Measurements from ENCODE around the gene DDOST.
"Not testable (repeated sequence)": the region's sequence is repeated elsewhere in the genome, so short reads cannot be mapped to it uniquely, and the experiment has no call there.

DDOST gene

DNA sequence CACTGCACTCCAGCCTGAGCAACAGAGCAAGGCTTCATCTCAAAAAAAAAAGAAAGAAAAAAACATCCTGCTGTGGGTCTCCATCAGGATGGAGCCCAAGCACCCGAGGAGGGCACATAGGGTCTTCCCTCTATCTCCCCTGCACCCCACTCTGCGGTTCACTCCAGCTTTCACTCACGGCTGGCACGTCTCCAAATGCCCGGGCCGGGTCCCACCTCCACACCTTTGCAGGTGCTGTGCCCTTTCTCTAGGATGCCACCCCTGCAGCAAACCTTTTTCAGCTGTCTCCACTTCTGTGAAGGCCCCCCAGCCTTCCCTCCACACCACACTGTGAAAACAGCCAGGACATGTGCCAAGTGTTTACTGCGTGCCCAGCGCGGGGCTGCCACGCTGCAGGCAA is 22.4 kb upstream of the DDOST start:
- DNase-seq = no peak
- Mint-ChIP-seq H3K27me3 (ENCODE audit: low read depth, poor library complexity) (peaks cover 6% of the 10 kb centered on the region), H3K9me3 (no peaks in the 10 kb centered on the region), H3K4me1 (peaks cover 26% of the 10 kb centered on the region), H3K4me3 (no peak overlapping the region), H3K27ac (no peak overlapping the region), H3K36me3 (ENCODE audit: low read depth) (peaks cover 5% of the 10 kb centered on the region)
- TF ChIP-seq, protein P1, sequence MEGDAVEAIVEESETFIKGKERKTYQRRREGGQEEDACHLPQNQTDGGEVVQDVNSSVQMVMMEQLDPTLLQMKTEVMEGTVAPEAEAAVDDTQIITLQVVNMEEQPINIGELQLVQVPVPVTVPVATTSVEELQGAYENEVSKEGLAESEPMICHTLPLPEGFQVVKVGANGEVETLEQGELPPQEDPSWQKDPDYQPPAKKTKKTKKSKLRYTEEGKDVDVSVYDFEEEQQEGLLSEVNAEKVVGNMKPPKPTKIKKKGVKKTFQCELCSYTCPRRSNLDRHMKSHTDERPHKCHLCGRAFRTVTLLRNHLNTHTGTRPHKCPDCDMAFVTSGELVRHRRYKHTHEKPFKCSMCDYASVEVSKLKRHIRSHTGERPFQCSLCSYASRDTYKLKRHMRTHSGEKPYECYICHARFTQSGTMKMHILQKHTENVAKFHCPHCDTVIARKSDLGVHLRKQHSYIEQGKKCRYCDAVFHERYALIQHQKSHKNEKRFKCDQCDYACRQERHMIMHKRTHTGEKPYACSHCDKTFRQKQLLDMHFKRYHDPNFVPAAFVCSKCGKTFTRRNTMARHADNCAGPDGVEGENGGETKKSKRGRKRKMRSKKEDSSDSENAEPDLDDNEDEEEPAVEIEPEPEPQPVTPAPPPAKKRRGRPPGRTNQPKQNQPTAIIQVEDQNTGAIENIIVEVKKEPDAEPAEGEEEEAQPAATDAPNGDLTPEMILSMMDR (IDR thresholded peaks at IDR 0.05) = no peak

DNA sequence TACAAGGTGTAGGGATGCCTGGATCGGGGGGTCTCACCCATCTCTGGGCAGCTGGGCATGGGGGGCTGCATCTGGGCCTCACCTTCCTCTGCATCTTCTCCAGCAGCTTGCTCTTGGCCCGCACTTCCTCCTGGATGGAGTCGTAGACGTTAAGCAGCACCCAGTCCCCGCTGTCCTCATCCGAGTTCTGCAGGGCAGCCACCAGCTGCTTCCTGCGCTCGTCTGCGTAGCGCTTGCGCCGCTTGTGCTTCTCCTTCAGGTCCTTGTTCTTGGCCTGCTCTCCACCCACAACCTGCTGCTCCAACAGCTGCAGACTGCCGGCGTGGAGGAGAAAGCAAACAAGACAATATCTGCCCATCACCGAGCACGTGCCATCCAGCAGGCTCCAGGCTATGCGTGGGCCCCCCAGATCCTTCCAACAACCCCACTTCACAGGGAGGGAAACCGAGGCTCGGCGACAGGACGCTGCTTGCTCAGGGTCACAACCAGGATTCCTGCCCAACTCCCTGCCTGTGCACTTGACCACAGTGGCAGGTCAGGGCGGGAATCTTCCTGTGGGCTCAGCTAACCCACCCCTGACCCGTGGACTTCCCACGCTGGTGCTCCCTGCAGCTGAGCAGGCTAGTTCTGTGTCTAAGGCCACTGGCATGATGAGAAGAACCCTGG is 21.5 kb upstream of the DDOST start:
- H3K27me3 Mint-ChIP-seq (ENCODE audit: low read depth, poor library complexity) = peaks cover 6% of the 10 kb centered on the region
- TF ChIP-seq, protein P1 (IDR thresholded peaks at IDR 0.05) = no peak
- no peaks in the 10 kb centered on the region for H3K9me3 Mint-ChIP-seq
- no peak overlapping the region for H3K4me3 Mint-ChIP-seq
- DNase-seq = no peak
- H3K27ac Mint-ChIP-seq = no peak overlapping the region
- peaks cover 9% of the 10 kb centered on the region for H3K36me3 Mint-ChIP-seq (ENCODE audit: low read depth)
- peaks cover 21% of the 10 kb centered on the region for H3K4me1 Mint-ChIP-seq

DNA sequence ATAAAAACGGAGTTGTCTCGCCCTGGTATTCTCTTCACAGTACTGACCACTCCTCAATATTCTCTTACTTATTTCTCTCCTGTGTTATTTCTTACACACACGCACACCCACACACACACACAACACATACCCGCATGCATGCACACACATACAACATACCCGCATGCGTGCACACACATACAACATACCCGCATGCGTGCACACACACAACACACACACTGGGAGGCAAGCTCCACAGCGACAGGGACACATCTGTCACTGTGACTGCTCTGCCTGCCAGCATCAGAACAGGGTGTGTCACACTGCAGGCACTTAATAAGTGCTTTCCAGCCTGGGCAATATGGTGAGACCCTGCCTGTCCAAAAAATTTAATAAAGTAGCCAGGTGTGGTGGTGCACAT is 20.8 kb upstream of the DDOST start:
- Mint-ChIP-seq H3K4me1 (peaks cover 19% of the 10 kb centered on the region), H3K4me3 (no peak overlapping the region), H3K27me3 (ENCODE audit: low read depth, poor library complexity) (peaks cover 6% of the 10 kb centered on the region), H3K9me3 (no peaks in the 10 kb centered on the region), H3K27ac (peak overlapping the region; percentile 70), H3K36me3 (ENCODE audit: low read depth) (peaks cover 11% of the 10 kb centered on the region)
- TF ChIP-seq, protein P1 (IDR thresholded peaks at IDR 0.05) = no peak
- no peak for DNase-seq

DNA sequence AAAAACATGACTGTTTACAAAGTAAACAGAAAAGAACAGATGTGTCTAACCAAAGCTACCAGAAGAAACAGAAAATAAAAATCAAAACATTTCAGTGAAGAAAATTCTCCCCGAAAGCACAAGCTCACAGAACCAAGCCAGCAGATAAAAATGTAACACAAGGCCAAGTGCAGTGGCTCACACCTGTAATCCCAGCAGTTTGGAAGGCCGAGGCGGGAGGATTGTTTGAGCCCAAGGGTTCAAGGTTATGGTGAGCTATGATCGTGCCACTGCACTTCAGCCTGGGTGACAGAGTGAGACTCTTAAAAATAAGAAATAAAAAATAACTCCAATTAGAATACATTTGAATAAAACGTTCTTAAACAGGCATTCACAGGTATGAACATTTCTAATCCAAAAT is 19.1 kb upstream of the DDOST start:
- DNase-seq = no peak
- Mint-ChIP-seq H3K4me1 (peaks cover 4% of the 10 kb centered on the region), H3K36me3 (ENCODE audit: low read depth) (peaks cover 11% of the 10 kb centered on the region), H3K27me3 (ENCODE audit: low read depth, poor library complexity) (peaks cover 9% of the 10 kb centered on the region), H3K27ac (no peak overlapping the region), H3K9me3 (no peaks in the 10 kb centered on the region), H3K4me3 (no peak overlapping the region)
- TF ChIP-seq, protein P1 (IDR thresholded peaks at IDR 0.05) = no peak

DNA sequence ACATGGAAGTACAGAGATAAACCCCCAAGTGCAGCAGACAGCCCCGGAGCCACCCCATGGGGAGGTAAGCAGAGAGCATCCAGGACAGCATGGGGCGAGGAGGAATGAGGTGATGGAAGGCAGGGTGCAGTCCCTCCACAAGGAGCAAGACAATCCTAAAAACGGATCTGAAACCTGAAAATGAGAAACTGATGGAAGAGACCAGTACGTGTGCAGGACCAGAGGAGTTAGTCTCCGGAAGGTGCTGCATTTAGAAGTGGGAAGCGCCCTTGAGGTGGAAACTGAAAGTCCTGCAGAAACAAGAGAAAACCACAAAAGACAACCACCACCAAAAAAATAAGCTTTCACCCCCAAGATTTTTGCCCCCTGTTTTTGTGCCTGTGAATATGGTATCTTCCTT is 17.4 kb upstream of the DDOST start:
- Mint-ChIP-seq H3K9me3 (no peaks in the 10 kb centered on the region), H3K27ac (no peak overlapping the region), H3K36me3 (ENCODE audit: low read depth) (peaks cover 11% of the 10 kb centered on the region), H3K27me3 (ENCODE audit: low read depth, poor library complexity) (peaks cover 9% of the 10 kb centered on the region), H3K4me3 (no peak overlapping the region), H3K4me1 (no peaks in the 10 kb centered on the region)
- no peak for DNase-seq
- TF ChIP-seq, protein P1 (IDR thresholded peaks at IDR 0.05) = no peak

DNA sequence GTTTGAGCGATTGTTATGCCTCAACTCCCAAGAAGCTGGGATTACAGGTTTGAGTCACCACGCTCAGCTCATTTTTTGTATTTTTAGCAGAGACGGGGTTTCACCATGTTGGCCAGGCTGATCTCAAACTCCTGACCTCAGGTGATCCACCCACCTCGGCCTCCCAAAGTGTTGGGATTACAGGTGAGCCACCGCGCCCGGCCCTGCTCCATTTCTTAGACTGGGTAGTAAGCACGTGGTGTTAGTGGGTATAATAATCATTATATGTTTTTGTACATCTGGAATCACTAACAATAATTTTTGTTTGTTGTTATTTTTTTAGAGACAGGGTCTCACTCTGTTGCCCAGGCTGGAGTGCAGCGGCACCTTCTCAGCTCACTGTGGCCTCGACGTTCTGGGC is 12.5 kb upstream of the DDOST start:
- H3K36me3 Mint-ChIP-seq (ENCODE audit: low read depth); H3K27me3 Mint-ChIP-seq (ENCODE audit: low read depth, poor library complexity); H3K27ac Mint-ChIP-seq; DNase-seq; H3K9me3 Mint-ChIP-seq; H3K4me1 Mint-ChIP-seq; H3K4me3 Mint-ChIP-seq: not testable (repeated sequence)

All from nephron progenitor cell (in vitro differentiated cells).